H1 (cell line): Measurements from ENCODE around the gene STAMBPL1. TPM values are rescaled to one million over a fixed set of nuclear protein-coding genes. Genes with fewer than 3 reads are reported as not detected.

Experiments
- CTCF ChIA-PET: fragments of 300-600 bp; sonication (Branson Sonifier 250); formaldehyde crosslinking; loops from one replicate; lab custom pipeline; 2021; ENCODE audit not compliant: partially characterized antibody; lab: Charles Lee
- POLR2A ChIA-PET: fragments of 300-600 bp; sonication (Branson Sonifier 250); formaldehyde crosslinking; loops from one replicate; lab custom pipeline; 2021; ENCODE audit warnings: inconsistent platforms; ENCODE audit not compliant: partially characterized antibody; lab: Charles Lee
- DNase-seq, 2 experiments: peaks; one replicate each; pipeline versions ENCODE4 v3.0.0 to v3.0.0-alpha.2; 2010 to 2022; ENCODE audit warnings: low spot score in 2 of 2, low read depth in 1 of 2, mixed read lengths in 1 of 2
- FAIRE-seq: peaks from 2 replicates; lab custom pipeline; 2011; peaks lifted over from hg19 to GRCh38; lab: Jason Lieb, UNC
- H2AFZ ChIP-seq: 2 replicates; pipeline ENCODE4 v1.8.1; 2012; ENCODE audit warnings: low read length, inconsistent platforms
- H2AK5ac ChIP-seq: 2 replicates; pipeline ENCODE4 v1.6.1; 2013; ENCODE audit warnings: low read depth, low read length
- H2BK120ac ChIP-seq: replicated peaks from 2 replicates; pipeline ENCODE3; 2013; ENCODE audit warnings: low read depth, low read length, inconsistent platforms
- H2BK12ac ChIP-seq: 2 replicates; pipeline ENCODE4 v1.6.1; 2013; ENCODE audit warnings: low read depth, low read length
- H2BK15ac ChIP-seq: 2 replicates; pipeline ENCODE4 v1.6.1; 2013; ENCODE audit warnings: low read length
- H2BK20ac ChIP-seq: 2 replicates; pipeline ENCODE4 v1.6.1; 2013; ENCODE audit warnings: low read length
- H2BK5ac ChIP-seq: 2 replicates; pipeline ENCODE4 v1.6.1; 2013; ENCODE audit warnings: low read depth, low read length
- H3K14ac ChIP-seq: 2 replicates; pipeline ENCODE4 v1.6.1; 2013; ENCODE audit warnings: inconsistent platforms; ENCODE audit not compliant: insufficient read length
- H3K18ac ChIP-seq: 2 replicates; pipeline ENCODE4 v1.6.1; 2013; ENCODE audit warnings: low read length; ENCODE audit errors: extremely low read depth
- H3K23ac ChIP-seq: 2 replicates; pipeline ENCODE4 v1.6.1; 2013; ENCODE audit warnings: inconsistent platforms; ENCODE audit not compliant: insufficient read length
- H3K23me2 ChIP-seq: 2 replicates; pipeline ENCODE4 v1.6.1; 2013; ENCODE audit warnings: low read depth, low read length
- H3K27ac ChIP-seq: 2 replicates; pipeline ENCODE4 v1.6.1; 2011; ENCODE audit warnings: low read depth, low read length, inconsistent platforms
- H3K27me3 ChIP-seq, 4 experiments: replicated peaks in 1 of 4; 1 replicate in 1 of 4; 2 replicates in 3 of 4; pipeline versions ENCODE4 v1.6.1 to v1.8.1; 2011 to 2013; ENCODE audit warnings: low read length in 3 of 4, mild to moderate bottlenecking in 3 of 4, inconsistent platforms in 2 of 4, mixed read lengths in 2 of 4, moderate library complexity in 1 of 4; ENCODE audit not compliant: control insufficient read depth in 3 of 4, insufficient read depth in 3 of 4; ENCODE audit errors: extremely low read depth in 1 of 4
- H3K36me3 ChIP-seq, 4 experiments: 2 replicates each; pipeline versions ENCODE4 v1.6.1 to v1.8.1; 2011 to 2013; ENCODE audit warnings: mild to moderate bottlenecking in 4 of 4, low read length in 3 of 4, moderate library complexity in 2 of 4, control low read depth in 1 of 4, inconsistent platforms in 1 of 4; ENCODE audit not compliant: insufficient read depth in 4 of 4, control insufficient read depth in 2 of 4
- H3K4ac ChIP-seq: replicated peaks from 2 replicates; pipeline ENCODE3; 2013; ENCODE audit warnings: low read length, low read depth, mixed read lengths, inconsistent platforms; ENCODE audit not compliant: insufficient read length
- H3K4me1 ChIP-seq, 4 experiments: replicated peaks in 1 of 4; 1 replicate in 1 of 4; 2 replicates in 3 of 4; pipeline versions ENCODE4 v1.6.1 to v1.8.1; 2011 to 2013; ENCODE audit warnings: low read length in 3 of 4, inconsistent platforms in 2 of 4, mixed read lengths in 1 of 4; ENCODE audit not compliant: insufficient read depth in 4 of 4, control insufficient read depth in 3 of 4
- H3K4me2 ChIP-seq, 2 experiments: 2 replicates each; pipeline versions ENCODE4 v1.6.1 to v1.8.1; 2011 to 2013; ENCODE audit warnings: low read depth in 2 of 2, low read length in 2 of 2, control low read depth in 1 of 2, inconsistent platforms in 1 of 2, mild to moderate bottlenecking in 1 of 2; ENCODE audit not compliant: insufficient read depth in 1 of 2
- H3K4me3 ChIP-seq, 4 experiments: fragments of 200-600, 300-600 bp in 1 of 4; sonication (generic), shearing (Covaris generic), sonication (Bioruptor Twin) in 1 of 4; 2 replicates each; pipeline versions ENCODE4 v1.5.1 to v1.8.1; 2011 to 2016; ENCODE audit warnings: low read length in 4 of 4, low read depth in 3 of 4, control low read depth in 2 of 4, inconsistent platforms in 2 of 4, mild to moderate bottlenecking in 2 of 4, mixed read lengths in 1 of 4, moderate library complexity in 1 of 4; ENCODE audit not compliant: insufficient read depth in 2 of 4; ENCODE audit errors: extremely low read depth in 1 of 4
- H3K56ac ChIP-seq: replicated peaks from 2 replicates; pipeline ENCODE3; 2013; ENCODE audit warnings: low read depth, mild to moderate bottlenecking, mixed read lengths, low read length, inconsistent platforms; ENCODE audit not compliant: insufficient read length
- H3K79me1 ChIP-seq: 2 replicates; pipeline ENCODE4 v1.6.1; 2013; ENCODE audit warnings: low read depth, low read length, control low read depth
- H3K79me2 ChIP-seq, 2 experiments: 2 replicates each; pipeline versions ENCODE4 v1.6.1 to v1.8.1; 2012 to 2013; ENCODE audit warnings: low read length in 2 of 2, mild to moderate bottlenecking in 2 of 2, inconsistent platforms in 1 of 2; ENCODE audit not compliant: insufficient read depth in 2 of 2, control insufficient read depth in 1 of 2
- H3K9ac ChIP-seq, 4 experiments: replicated peaks in 1 of 4; 1 replicate in 1 of 4; 2 replicates in 3 of 4; pipeline versions ENCODE4 v1.6.1 to v1.8.1; 2011 to 2013; ENCODE audit warnings: low read depth in 3 of 4, low read length in 3 of 4, control low read depth in 2 of 4, mild to moderate bottlenecking in 2 of 4, moderate library complexity in 2 of 4, inconsistent platforms in 1 of 4; ENCODE audit errors: extremely low read depth in 1 of 4
- H3K9me3 ChIP-seq, 2 experiments: 2 replicates each; pipeline versions ENCODE4 v1.6.1 to v1.8.1; 2012 to 2013; ENCODE audit warnings: mild to moderate bottlenecking in 2 of 2, moderate library complexity in 2 of 2, control low read depth in 1 of 2, inconsistent platforms in 1 of 2, low read depth in 1 of 2, low read length in 1 of 2, mixed read lengths in 1 of 2; ENCODE audit not compliant: insufficient read depth in 2 of 2
- H4K20me1 ChIP-seq, 2 experiments: replicated peaks in 1 of 2; 2 replicates each; pipeline versions ENCODE3 to v1.8.1; 2011 to 2013; ENCODE audit warnings: inconsistent platforms in 2 of 2, low read length in 2 of 2, mild to moderate bottlenecking in 1 of 2; ENCODE audit not compliant: insufficient read depth in 2 of 2, control insufficient read depth in 1 of 2
- H4K5ac ChIP-seq: 2 replicates; pipeline ENCODE4 v1.6.1; 2013; ENCODE audit warnings: low read length, low read depth, mixed read lengths, inconsistent platforms; ENCODE audit not compliant: insufficient read length
- H4K8ac ChIP-seq: 2 replicates; pipeline ENCODE4 v1.8.0; 2013; ENCODE audit warnings: mild to moderate bottlenecking, moderate library complexity, low read length, inconsistent platforms; ENCODE audit not compliant: insufficient read depth; ENCODE audit errors: extremely low read depth
- H4K91ac ChIP-seq: replicated peaks from 2 replicates; pipeline ENCODE3; 2013; ENCODE audit warnings: low read length, mixed read lengths, inconsistent platforms; ENCODE audit not compliant: insufficient read length
- ATF3 ChIP-seq: IDR thresholded peaks from 2 replicates; pipeline ENCODE4 v1.6.1; 2011; ENCODE audit warnings: low read depth, mild to moderate bottlenecking, low read length; ENCODE audit not compliant: insufficient read depth
- HDAC2 ChIP-seq, 2 experiments: fragments of 300-600 bp in 1 of 2; sonication (generic) in 1 of 2; IDR thresholded peaks; 2 replicates each; pipeline ENCODE4 v1.6.1; 2011 to 2012; ENCODE audit warnings: low read depth in 2 of 2, low read length in 2 of 2, mild to moderate bottlenecking in 2 of 2, moderate library complexity in 2 of 2, borderline replicate concordance in 1 of 2, inconsistent platforms in 1 of 2
- NANOG ChIP-seq: IDR thresholded peaks from 2 replicates; pipeline ENCODE4 v1.6.1; 2011; ENCODE audit warnings: low read length, low read depth, mild to moderate bottlenecking, inconsistent platforms; ENCODE audit not compliant: insufficient read depth, poor library complexity, severe bottlenecking
- RAD21 ChIP-seq, 2 experiments: IDR thresholded peaks in 1 of 2; conservative IDR thresholded peaks in 1 of 2; 2 replicates each; pipeline ENCODE4 v1.6.1; 2011; ENCODE audit warnings: low read depth in 2 of 2, low read length in 2 of 2, improper control_type of control experiment in 1 of 2, inconsistent platforms in 1 of 2, mild to moderate bottlenecking in 1 of 2, moderate library complexity in 1 of 2
- SIN3A ChIP-seq, 2 experiments: IDR thresholded peaks in 1 of 2; conservative IDR thresholded peaks in 1 of 2; 2 replicates each; pipeline ENCODE4 v1.6.1; 2011 to 2012; ENCODE audit warnings: low read length in 2 of 2, improper control_type of control experiment in 1 of 2, low read depth in 1 of 2, mild to moderate bottlenecking in 1 of 2
- TCF12 ChIP-seq: IDR thresholded peaks from 2 replicates; pipeline ENCODE4 v1.6.1; 2011; ENCODE audit warnings: low read depth, mild to moderate bottlenecking, low read length
- WGBS, 2 experiments: shearing (Covaris generic) in 1 of 2; methylation state at CpG; one replicate each; pipeline versions ENCODE4 v1.1.6 to v1.1.7; 2013 to 2015; ENCODE audit warnings: low lambda C conversion rate in 2 of 2, mixed read lengths in 2 of 2, inconsistent platforms in 1 of 2, low coverage in 1 of 2, missing lambda C conversion rate in 1 of 2; ENCODE audit not compliant: insufficient replicate concordance in 2 of 2, insufficient coverage in 1 of 2, insufficient read length in 1 of 2; ENCODE audit errors: extremely low coverage in 1 of 2, missing lambda C conversion rate in 1 of 2; 5-methylcytosine and 5-hydroxymethylcytosine counted together
- polyA plus RNA-seq, 7 experiments: library from polyadenylated mRNA; depleted of rRNA in 3 of 7; stranded (reverse) in 5 of 7; unstranded in 2 of 7; fragments of >200 nt in 5 of 7; fragments of 200-250 nt in 2 of 7; gene quantifications; 1 replicate in 5 of 7; 2 replicates in 1 of 7; 4 replicates in 1 of 7; pipeline versions ENCODE4 v1.2.1 to v1.2.3, GENCODE V29; 2011 to 2013; ENCODE audit warnings: missing spikeins in 2 of 7, mixed read lengths in 2 of 7
- total RNA-seq: library from RNA; stranded (reverse); fragmentation: NEBNext Ultra II Directional; extraction: Animal tissue kit (Norgen Biotek cat#: 25700); gene quantifications from 2 replicates; pipeline ENCODE4 v1.2.1, GENCODE V29; 2021

The STAMBPL1 gene
- total and polyA plus RNA-seq, 2 of the 8 experiments (the other 6 are each of a cell fraction or from before 2014, with no cell fraction given) = 5.5 TPM

DNA sequence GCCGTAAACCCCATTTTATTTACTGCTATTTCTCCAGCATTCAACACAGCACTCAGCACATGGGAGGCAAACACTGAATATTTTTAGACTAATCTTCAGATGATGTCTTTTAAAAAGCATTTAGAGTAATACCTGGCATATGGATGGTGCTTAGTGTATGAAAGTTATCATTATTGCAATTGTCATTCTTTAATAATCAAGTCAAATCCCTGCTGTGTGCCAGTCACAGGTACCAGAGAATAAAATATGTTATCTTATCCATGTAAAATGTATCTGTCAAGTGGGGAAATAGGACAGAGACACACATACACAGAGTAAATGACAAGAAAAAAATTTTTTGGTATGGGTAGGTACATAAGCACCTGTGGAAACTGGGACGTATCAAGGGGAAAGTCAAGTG is 46.9 kb upstream of the STAMBPL1 start:
- Histone ChIP-seq H2BK12ac (no peak overlapping the region), H4K8ac (no peak overlapping the region), H2AK5ac (no peak overlapping the region), H3K4me1 (no peaks in the 10 kb centered on the region), H2BK120ac (no peak overlapping the region), H3K4me2 (no peak overlapping the region), H3K27me3 (no peaks in the 10 kb centered on the region), H3K18ac (no peak overlapping the region), H3K23ac (no peak overlapping the region), H2BK5ac (no peak overlapping the region), H4K20me1 (no peaks in the 10 kb centered on the region), H3K4ac (no peak overlapping the region), H2BK15ac (no peak overlapping the region), H2BK20ac (no peak overlapping the region), H3K9me3 (no peaks in the 10 kb centered on the region), H3K56ac (no peak overlapping the region), H3K9ac (no peak overlapping the region), H3K4me3 (no peak overlapping the region), H4K91ac (no peak overlapping the region), H3K27ac (no peak overlapping the region), H3K36me3 (no peaks in the 10 kb centered on the region), H3K14ac (no peak overlapping the region), H3K23me2 (no peaks in the 10 kb centered on the region), H3K79me1 (no peaks in the 10 kb centered on the region), H2AFZ (no peak overlapping the region), H3K79me2 (no peaks in the 10 kb centered on the region), H4K5ac (no peak overlapping the region)
- FAIRE-seq = no peak
- WGBS, 2 experiments = 81% methylated on average over 2 of the region's 2 CpGs; no CpG with 5 or more reads in 1 of the 2 experiments
- POLR2A ChIA-PET = no interaction called here
- DNase-seq = no peak
- CTCF ChIA-PET = no interaction called here
- TF ChIP-seq HDAC2 (IDR thresholded peaks at IDR 0.05; ENCODE audit: borderline replicate concordance in 1 of 2, low read depth in 2 of 2, low read length in 2 of 2) (no peak), NANOG (no peak), ATF3 (no peak), SIN3A (conservative IDR thresholded peaks at IDR 0.05 in 1 of 2, IDR thresholded peaks at IDR 0.05 in 1 of 2; ENCODE audit: low read depth in 1 of 2, low read length in 2 of 2) (no peak), RAD21 (IDR thresholded peaks at IDR 0.05 in 1 of 2, conservative IDR thresholded peaks at IDR 0.05 in 1 of 2; ENCODE audit: low read depth in 2 of 2, low read length in 2 of 2) (no peak), TCF12 (no peak)
